Peyer's patch (tissue), 4 donors: Measurements from ENCODE around the gene SLC8A2.

ENCODE experiments used
- CTCF ChIP-seq, 6 experiments: fragments of 450-650 bp in 4 of 6; fragments of 200-600 bp in 2 of 6; sonication (generic) in 1 of 6; IDR thresholded peaks; one replicate each; pipeline ENCODE4 v1.5.1; 2017 to 2019; ENCODE audit warnings: antibody characterized with exemption in 6 of 6, mild to moderate bottlenecking in 3 of 6, moderate library complexity in 1 of 6
- POLR2A ChIP-seq, 2 donors: fragments of 450-650 bp; IDR thresholded peaks; one replicate each; pipeline ENCODE4 v1.5.1; 2017; ENCODE audit warnings: antibody characterized with exemption in 2 of 2, mild to moderate bottlenecking in 2 of 2, moderate library complexity in 2 of 2

DNA sequence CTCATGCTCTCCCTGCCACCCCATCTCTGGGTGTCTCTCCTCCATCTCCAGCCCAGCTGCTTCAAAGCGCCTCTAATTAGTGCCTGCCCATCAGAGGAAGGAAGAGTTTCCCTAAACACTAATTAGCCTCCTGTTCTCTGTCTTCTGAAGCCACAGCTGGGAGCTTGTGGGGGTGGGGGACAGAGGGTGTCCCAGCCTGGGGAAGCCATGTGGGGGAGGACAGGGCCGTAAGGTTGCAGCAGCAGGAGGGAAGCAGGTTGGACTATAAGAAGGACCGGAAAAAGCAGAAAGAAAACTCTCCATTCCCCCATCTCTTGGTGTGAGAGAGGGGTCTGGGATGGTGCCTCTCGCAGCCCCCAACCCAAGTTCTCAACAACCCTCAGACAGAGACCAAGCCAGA is 26.2 kb downstream of the SLC8A2 start:
- no peak for TF ChIP-seq CTCF (IDR thresholded peaks at IDR 0.05)
- TF ChIP-seq POLR2A (IDR thresholded peaks at IDR 0.05): no peak
